Fibroblast of villous mesenchyme (primary cell): ENCODE data around the gene NKX2-1. TPM values are rescaled to one million over a fixed set of nuclear protein-coding genes. Genes with fewer than 3 reads are reported as not detected.
"Not testable (repeated sequence)": the region's sequence is repeated elsewhere in the genome, so short reads cannot be mapped to it uniquely, and the experiment has no call there.

Experiments
- DNase-seq: peaks from one replicate; pipeline ENCODE4 v3.0.0-alpha.2; 2010; ENCODE audit warnings: low read depth
- H3K4me3 ChIP-seq: 2 replicates; pipeline ENCODE4 v1.5.1; 2011; ENCODE audit warnings: low read depth, mild to moderate bottlenecking, low read length
- total RNA-seq: library from RNA; depleted of rRNA; stranded (reverse); fragments of >200 nt; gene quantifications from 2 replicates; pipeline ENCODE4 v1.2.3, GENCODE V29; 2012
- TF ChIP-seq, protein P1 (sequence below): IDR thresholded peaks from 2 replicates; pipeline ENCODE4 v1.5.1; 2012; ENCODE audit warnings: low read depth, mild to moderate bottlenecking, low read length; ENCODE audit not compliant: insufficient read depth

The NKX2-1 gene
- total RNA-seq, 1 donor = not detected

DNA sequence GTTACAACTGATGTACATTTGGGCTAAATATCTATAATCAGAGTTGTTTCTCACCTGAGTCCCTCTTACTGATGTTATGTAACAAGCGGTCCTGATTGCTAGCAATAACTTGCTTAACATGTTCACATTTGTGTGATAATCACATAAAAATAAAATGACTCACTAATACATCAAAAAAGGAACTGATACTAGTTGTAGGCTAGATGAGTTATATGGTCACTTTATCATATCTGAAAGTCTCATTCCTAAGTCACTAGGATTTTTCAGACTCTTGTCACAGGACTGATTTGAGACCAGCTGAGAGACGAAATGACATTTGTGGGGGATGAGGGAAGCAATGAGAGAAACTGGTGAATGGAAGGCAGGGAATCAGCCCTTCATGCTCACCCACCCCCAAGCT is 34.3 kb downstream of the NKX2-1 start:
- TF ChIP-seq, protein P1, sequence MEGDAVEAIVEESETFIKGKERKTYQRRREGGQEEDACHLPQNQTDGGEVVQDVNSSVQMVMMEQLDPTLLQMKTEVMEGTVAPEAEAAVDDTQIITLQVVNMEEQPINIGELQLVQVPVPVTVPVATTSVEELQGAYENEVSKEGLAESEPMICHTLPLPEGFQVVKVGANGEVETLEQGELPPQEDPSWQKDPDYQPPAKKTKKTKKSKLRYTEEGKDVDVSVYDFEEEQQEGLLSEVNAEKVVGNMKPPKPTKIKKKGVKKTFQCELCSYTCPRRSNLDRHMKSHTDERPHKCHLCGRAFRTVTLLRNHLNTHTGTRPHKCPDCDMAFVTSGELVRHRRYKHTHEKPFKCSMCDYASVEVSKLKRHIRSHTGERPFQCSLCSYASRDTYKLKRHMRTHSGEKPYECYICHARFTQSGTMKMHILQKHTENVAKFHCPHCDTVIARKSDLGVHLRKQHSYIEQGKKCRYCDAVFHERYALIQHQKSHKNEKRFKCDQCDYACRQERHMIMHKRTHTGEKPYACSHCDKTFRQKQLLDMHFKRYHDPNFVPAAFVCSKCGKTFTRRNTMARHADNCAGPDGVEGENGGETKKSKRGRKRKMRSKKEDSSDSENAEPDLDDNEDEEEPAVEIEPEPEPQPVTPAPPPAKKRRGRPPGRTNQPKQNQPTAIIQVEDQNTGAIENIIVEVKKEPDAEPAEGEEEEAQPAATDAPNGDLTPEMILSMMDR = no peak
- no peak overlapping the region for H3K4me3 ChIP-seq
- no peak for DNase-seq

DNA sequence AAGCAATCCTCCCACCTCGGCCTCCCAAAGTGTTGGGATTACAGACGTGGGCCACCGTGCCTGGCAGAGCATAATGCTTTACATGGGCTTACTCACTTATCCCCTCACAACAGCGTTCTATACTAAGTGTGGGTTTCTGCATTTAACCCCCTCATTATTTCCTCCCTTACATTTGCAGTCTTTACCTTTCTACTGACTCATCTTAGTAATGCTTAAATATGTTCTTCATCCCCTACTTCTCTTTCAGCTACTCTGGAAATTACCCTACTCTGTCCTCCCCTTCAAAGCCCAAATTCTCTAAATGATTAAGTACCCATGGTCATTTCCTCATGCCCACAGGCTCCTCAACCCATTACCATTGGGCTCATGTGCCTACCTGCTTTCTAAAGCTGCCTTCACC is 40.7 kb downstream of the NKX2-1 start:
- TF ChIP-seq, protein P1 = no peak
- DNase-seq = no peak
- no peak overlapping the region for H3K4me3 ChIP-seq

DNA sequence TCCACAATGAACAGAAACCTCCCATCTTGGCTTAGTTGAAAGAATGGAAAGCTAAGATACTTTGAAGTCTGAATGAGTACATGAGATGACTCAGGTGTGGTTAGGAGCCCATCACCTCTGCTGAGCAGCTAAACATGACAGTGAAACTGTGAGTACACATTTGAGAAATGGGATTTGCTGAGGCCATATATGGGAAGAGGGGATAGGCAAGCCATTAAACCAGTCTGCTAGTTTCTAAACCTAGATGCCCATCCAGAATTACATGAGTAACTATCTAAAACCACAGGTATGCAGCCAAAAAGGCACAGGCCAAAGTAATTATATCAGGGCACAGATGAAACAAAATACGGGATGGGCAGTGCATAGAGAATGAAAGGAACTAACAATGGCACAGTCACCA is 41.2 kb downstream of the NKX2-1 start:
- DNase-seq = no peak
- no peak overlapping the region for H3K4me3 ChIP-seq
- TF ChIP-seq, protein P1 = no peak

DNA sequence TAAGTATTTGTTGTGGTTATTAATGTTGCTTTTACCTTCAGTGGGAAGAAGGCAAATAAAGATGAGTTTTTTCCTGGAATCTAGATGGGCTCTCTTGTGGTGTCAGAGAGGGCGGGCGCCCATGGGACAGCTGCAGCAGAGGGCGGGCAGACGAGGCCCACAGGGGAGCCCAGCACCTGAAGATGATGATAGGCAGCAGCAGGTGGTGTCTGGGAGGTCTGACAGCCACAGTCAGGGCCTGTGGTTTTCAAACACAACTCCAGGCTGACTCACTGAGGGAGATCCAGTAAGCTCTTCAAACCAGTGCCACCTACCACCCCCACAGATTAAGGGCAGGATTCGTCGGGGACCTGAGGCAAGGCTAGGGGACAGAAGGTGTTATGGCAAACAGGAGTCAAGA is 42.8 kb downstream of the NKX2-1 start:
- H3K4me3 ChIP-seq = no peak overlapping the region
- DNase-seq = no peak
- TF ChIP-seq, protein P1 = no peak

DNA sequence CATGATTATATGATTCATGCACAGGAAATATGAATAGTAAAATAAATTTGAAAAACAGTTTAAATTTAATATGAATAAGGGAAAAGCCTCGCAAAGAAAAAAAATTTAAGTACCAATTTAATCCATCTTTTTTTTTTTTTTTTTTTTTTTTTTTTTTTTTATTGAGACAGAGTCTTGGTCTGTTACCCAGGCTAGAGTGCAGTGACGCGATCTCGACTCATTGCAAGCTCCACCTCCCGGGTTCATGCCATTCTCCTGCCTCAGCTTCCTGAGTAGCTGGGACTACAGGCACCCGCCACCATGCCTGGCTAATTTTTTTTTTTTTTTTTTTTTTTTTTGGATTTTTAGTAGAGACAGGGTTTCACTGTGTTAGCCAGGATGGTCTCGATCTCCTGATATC is 44.0 kb downstream of the NKX2-1 start:
- not testable (repeated sequence) for DNase-seq, H3K4me3 ChIP-seq

DNA sequence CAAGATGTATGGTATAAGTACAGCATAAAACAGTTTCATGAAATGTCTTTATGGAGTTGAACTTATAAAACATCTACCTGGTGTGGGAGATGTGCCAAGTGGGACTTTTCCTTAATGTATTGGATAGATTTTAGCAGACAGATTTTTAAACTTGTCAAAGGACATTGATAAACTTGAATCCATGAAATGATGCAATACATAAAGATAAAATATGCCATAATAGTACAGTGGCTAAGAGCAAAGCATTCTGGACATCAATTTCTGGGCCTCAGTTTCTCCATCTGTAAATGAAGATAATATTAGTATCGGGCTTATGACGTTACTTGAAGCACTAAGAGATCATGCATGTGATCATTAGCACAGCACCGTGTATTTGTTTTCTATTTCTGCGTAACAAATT is 45.4 kb downstream of the NKX2-1 start:
- DNase-seq = no peak
- TF ChIP-seq, protein P1 = no peak
- H3K4me3 ChIP-seq = no peak overlapping the region

DNA sequence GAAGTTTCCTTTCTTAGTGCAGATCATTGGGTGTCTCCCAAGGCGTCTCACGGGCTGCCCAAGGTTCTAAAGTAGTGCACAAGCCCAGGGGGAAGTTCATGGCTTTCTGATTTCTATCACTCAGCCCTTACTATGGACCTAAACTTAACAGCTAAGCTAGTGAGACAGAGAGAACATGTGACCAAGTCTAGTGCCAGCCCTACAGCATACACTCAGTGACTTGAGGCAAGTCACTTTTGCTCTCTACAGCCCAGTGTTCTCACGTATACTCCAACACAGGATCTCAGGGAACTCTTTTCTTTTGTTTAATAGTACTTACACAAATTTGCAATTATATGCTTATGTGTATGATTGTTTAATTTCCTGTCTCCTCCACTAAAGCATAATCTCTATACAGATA is 48.6 kb downstream of the NKX2-1 start:
- no peak for DNase-seq
- H3K4me3 ChIP-seq = no peak overlapping the region
- TF ChIP-seq, protein P1 = no peak
